Hematopoietic multipotent progenitor cell treated with erythropoietin and hydrocortisone succinate and interleukin-3 and kit ligand, for 4 days (in vitro differentiated cells): ENCODE data around the gene SEZ6L.
A peak's percentile ranks its signal among the peaks of the same experiment; 100 is the strongest.

Experiments used
- DNase-seq: peaks from one replicate; pipeline ENCODE4 v3.0.0-alpha.2; 2015

Gene SEZ6L

GRCh38 chr22:26432619-26433311 lies 263.5 kb downstream of the SEZ6L start:
- peak; percentile 69 for DNase-seq
